HG03159 (cell line): ENCODE measurements around the gene TMA7.
"Not testable (repeated sequence)": the region's sequence is repeated elsewhere in the genome, so short reads cannot be mapped to it uniquely, and the experiment has no call there.

Experiments used
- ATAC-seq: cut with Tn5 transposase; IDR thresholded peaks from one replicate; pipeline ENCODE4 v1.9.1; 2021; ENCODE audit warnings: mild to moderate bottlenecking, moderate library complexity; ENCODE audit not compliant: unreplicated experiment

The TMA7 gene

GRCh38 chr3:48467110-48467454, 27.0 kb downstream of the TMA7 start:
- ATAC-seq = no peak

GRCh38 chr3:48467473-48468267, 27.6 kb downstream of the TMA7 start:
- no peak for ATAC-seq

GRCh38 chr3:48468329-48468731, 28.3 kb downstream of the TMA7 start:
- ATAC-seq = no peak

DNA sequence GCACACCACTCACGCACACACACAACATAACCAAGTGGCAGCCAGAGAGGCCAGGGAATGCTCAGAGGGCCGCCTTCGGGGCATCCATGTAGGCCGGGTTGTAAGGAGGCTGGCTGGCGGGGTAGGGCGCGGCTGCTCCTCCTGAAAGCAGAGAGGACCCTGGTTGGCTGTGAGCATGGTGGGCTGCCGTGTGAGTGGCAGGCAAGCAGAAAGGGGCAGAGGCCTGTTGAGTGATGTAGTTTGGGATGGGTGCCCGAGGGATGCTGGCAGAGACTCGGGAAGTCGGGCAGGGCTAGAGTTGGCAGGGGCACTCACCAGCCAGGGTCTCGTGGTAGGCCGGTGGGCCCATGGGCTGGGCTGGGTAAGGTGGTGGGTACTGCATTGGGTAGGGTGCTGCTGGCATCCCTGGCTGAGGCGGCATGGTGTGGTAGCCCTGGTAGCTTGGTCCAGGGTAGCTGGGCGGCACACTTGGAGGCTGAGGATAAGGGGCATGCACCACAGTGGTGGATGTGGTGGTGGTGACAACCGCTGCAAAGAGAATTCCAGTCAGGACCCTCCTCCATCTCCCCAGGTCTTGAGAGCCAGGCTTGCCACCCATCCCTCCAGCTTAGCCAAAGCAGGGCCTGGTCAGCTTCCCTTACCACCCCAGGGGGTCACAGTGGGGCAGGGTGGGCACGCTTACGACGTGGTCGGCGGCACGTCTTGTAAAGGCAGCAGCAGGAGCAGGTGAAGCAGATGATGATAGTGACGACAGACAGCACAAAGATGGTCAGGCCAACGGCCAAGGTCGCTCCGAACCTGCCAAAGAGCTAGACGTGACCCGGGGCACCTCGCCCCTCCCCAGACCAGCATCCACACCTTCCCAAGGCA, 29.2 kb downstream of the TMA7 start:
- no peak for ATAC-seq

- no peak for ATAC-seq
These were observed 30.2 kb downstream of the TMA7 start for GRCh38 chr3:48470286-48470685.

GRCh38 chr3:48472673-48472922, 32.5 kb downstream of the TMA7 start:
- no peak for ATAC-seq

GRCh38 chr3:48472923-48473616, 33.0 kb downstream of the TMA7 start:
- ATAC-seq = peak; percentile 80

- ATAC-seq = peak; percentile 1
These were observed 33.5 kb downstream of the TMA7 start for GRCh38 chr3:48473617-48473952.

GRCh38 chr3:48474031-48474430, 34.0 kb downstream of the TMA7 start:
- ATAC-seq = not testable (repeated sequence)

DNA sequence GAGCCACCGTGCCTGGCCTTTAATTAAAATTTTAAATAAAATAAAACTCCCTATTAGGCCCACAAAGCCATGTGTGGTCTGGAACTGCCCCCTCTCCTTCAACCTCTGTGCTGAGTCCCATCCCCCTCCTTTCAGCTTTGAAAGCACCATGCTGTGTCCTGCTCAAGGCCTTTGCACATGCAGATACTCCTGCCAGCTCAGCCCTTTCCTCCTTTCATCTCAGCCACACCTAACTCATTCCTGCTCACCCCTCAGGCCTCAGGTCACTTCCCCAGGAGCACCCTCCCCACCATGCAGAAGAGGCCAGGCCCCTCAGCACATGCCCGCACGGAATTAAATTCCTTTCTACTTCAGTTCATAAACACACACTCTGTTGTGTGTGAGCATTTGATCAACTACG, 34.6 kb downstream of the TMA7 start:
- ATAC-seq = no peak

GRCh38 chr3:48475188-48475587, 35.1 kb downstream of the TMA7 start:
- ATAC-seq = no peak

- ATAC-seq = no peak
These were observed 36.5 kb downstream of the TMA7 start for GRCh38 chr3:48476426-48477053.

- ATAC-seq = no peak
These were observed 38.0 kb downstream of the TMA7 start for GRCh38 chr3:48477959-48478520.

- no peak for ATAC-seq
These were observed 38.8 kb downstream of the TMA7 start for GRCh38 chr3:48478626-48479555.

DNA sequence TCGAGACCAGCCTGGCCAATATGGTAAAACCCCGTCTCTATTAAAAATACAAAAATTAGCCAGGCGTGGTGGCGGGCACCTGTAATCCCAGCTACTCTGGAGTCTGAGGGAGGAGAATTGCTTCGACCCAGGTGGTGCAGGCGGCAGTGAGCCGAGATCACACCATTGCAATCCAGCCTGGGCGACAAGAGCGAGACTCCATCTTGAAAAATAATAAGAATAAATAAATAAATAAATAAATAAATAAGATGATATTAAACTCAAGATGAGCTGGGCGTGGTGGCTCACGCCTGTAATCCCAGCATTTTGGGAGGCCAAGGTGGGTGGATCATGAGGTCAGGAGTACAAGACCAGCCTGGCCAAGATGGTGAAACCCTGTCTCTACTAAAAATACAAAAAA, 40.8 kb downstream of the TMA7 start:
- ATAC-seq = not testable (repeated sequence)

GRCh38 chr3:48482822-48483221, 42.8 kb downstream of the TMA7 start:
- ATAC-seq = not testable (repeated sequence)

DNA sequence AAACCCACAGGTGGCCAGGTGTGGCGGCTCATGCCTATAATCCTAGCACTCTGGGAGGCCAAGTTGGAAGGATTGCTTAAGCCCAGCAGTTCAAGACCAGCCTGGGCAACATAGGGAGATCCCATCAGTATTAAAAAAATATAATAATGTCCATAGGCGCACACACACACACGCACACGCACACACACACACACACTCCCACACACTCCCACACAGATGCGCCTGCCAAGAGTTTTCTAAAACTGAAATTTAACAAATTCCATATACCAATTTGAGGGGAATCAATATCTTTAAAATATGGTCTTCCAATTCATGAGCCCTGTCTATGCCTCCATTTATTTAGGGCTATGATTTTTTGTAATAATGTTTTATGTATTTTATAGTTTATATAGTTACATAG, 46.9 kb downstream of the TMA7 start:
- no peak for ATAC-seq

GRCh38 chr3:48492461-48493202, 52.6 kb downstream of the TMA7 start:
- ATAC-seq = no peak

DNA sequence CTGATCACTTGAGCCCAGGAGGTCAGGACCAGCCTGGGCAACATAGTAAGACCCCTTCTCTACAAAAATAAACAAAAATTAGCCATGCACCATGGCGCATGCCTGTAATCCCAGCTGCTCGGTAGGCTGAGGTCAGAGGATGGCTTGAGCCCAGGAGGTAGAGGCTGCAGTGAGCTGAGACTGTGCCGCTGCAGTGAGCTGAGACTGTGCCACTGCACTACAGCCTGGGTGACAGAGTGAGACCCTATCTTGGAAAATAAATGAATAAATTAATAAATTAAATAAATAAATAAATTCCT, 53.1 kb downstream of the TMA7 start:
- no peak for ATAC-seq
